GM19025 (cell line): ENCODE results near the gene AKAP14.
"Not testable (repeated sequence)": the region's sequence is repeated elsewhere in the genome, so short reads cannot be mapped to it uniquely, and the experiment has no call there.

Source experiments
- ATAC-seq: cut with Tn5 transposase; IDR thresholded peaks from one replicate; pipeline ENCODE4 v1.9.1; 2021; ENCODE audit warnings: mild to moderate bottlenecking, low read depth, moderate library complexity; ENCODE audit not compliant: unreplicated experiment

Gene AKAP14

GRCh38 chrX:119895843-119896326, at the start of gene AKAP14:
AKAP14 (plus strand) TSS chrX:119895893; CDS start chrX:119903224, 7,331 bp downstream.
- ATAC-seq = no peak

GRCh38 chrX:119852382-119853353, 43.0 kb upstream of the AKAP14 start, which contains the start of gene UPF3B:
UPF3B (minus strand) TSS chrX:119852963; CDS start chrX:119852928, 35 bp downstream.
- peak; percentile 95 for ATAC-seq

GRCh38 chrX:119853444-119853843, 42.2 kb upstream of the AKAP14 start:
- no peak for ATAC-seq

GRCh38 chrX:119870626-119871131, 25.0 kb upstream of the AKAP14 start:
- ATAC-seq = peak; percentile 9

- peak; percentile 40 for ATAC-seq
Measured at GRCh38 chrX:119871245-119871598, 24.5 kb upstream of the AKAP14 start.

GRCh38 chrX:119871599-119872395, 23.9 kb upstream of the AKAP14 start, which contains the start of the genes NDUFA1 and RNF113A:
NDUFA1 (plus strand) TSS chrX:119871832; CDS start chrX:119871912, 80 bp downstream.
RNF113A (minus strand) TSS chrX:119871733; CDS start chrX:119871613, 120 bp downstream.
- peak; percentile 91 for ATAC-seq

GRCh38 chrX:119878740-119879139, 17.0 kb upstream of the AKAP14 start:
- ATAC-seq = no peak

GRCh38 chrX:119880076-119880475, 15.6 kb upstream of the AKAP14 start:
- ATAC-seq = no peak

GRCh38 chrX:119880552-119881437, 14.9 kb upstream of the AKAP14 start:
- peak; percentile 92 for ATAC-seq

GRCh38 chrX:119885554-119886428, 9.9 kb upstream of the AKAP14 start:
- no peak for ATAC-seq

- ATAC-seq = peak; percentile 80
Measured at GRCh38 chrX:119887721-119888425, 7.8 kb upstream of the AKAP14 start.

- ATAC-seq = not testable (repeated sequence)
Measured at GRCh38 chrX:119890626-119891025, 5.1 kb upstream of the AKAP14 start.

- ATAC-seq = not testable (repeated sequence)
Measured at GRCh38 chrX:119891961-119892692, 3.6 kb upstream of the AKAP14 start.

GRCh38 chrX:119899125-119899524, 3.4 kb downstream of the AKAP14 start:
- ATAC-seq = no peak

GRCh38 chrX:119900976-119901375, 5.3 kb downstream of the AKAP14 start:
- ATAC-seq = no peak

- no peak for ATAC-seq
Measured at GRCh38 chrX:119916310-119916709, 20.6 kb downstream of the AKAP14 start.

GRCh38 chrX:119917877-119918276, 22.2 kb downstream of the AKAP14 start:
- ATAC-seq = no peak
